ENCODE results near the gene SH3BP4. TPM values are rescaled to one million over a fixed set of nuclear protein-coding genes. Genes with fewer than 3 reads are reported as not detected.

SH3BP4 gene
- total RNA-seq, 1 donor, result 115 TPM

- DNase-seq (ENCODE audit: low read depth), result no peak
- no peak for TF ChIP-seq CTCF (IDR thresholded peaks at IDR 0.05; ENCODE audit: insufficient read depth, low read depth, low read length)
Measured at GRCh38 chr2:235078182-235078581, 126.4 kb downstream of the SH3BP4 start.

GRCh38 chr2:235078914-235079472 lies 127.2 kb downstream of the SH3BP4 start:
- DNase-seq (ENCODE audit: low read depth), result no peak
- no peak overlapping the region for H3K4me3 ChIP-seq (ENCODE audit: low read depth, low read length)
- no peak for TF ChIP-seq CTCF (IDR thresholded peaks at IDR 0.05; ENCODE audit: insufficient read depth, low read depth, low read length)

More at GRCh38 chr2:235078182-235078581, 126.4 kb downstream of the SH3BP4 start:
- H3K4me3 ChIP-seq (ENCODE audit: low read depth, low read length), result no peak overlapping the region

GRCh38 chr2:235080101-235080500 lies 128.3 kb downstream of the SH3BP4 start:
- DNase-seq (ENCODE audit: low read depth), result no peak
- TF ChIP-seq CTCF (IDR thresholded peaks at IDR 0.05; ENCODE audit: insufficient read depth, low read depth, low read length), result no peak

GRCh38 chr2:235082578-235083338 lies 130.9 kb downstream of the SH3BP4 start:
- no peak for TF ChIP-seq CTCF (IDR thresholded peaks at IDR 0.05; ENCODE audit: insufficient read depth, low read depth, low read length)
- no peak overlapping the region for H3K4me3 ChIP-seq (ENCODE audit: low read depth, low read length)
- DNase-seq (ENCODE audit: low read depth), result no peak

More at GRCh38 chr2:235080101-235080500, 128.3 kb downstream of the SH3BP4 start:
- H3K4me3 ChIP-seq (ENCODE audit: low read depth, low read length), result no peak overlapping the region

GRCh38 chr2:235083822-235084221 lies 132.0 kb downstream of the SH3BP4 start:
- TF ChIP-seq CTCF (IDR thresholded peaks at IDR 0.05; ENCODE audit: insufficient read depth, low read depth, low read length), result no peak
- no peak for DNase-seq (ENCODE audit: low read depth)
- no peak overlapping the region for H3K4me3 ChIP-seq (ENCODE audit: low read depth, low read length)

- no peak for DNase-seq (ENCODE audit: low read depth)
- no peak for TF ChIP-seq CTCF (IDR thresholded peaks at IDR 0.05; ENCODE audit: insufficient read depth, low read depth, low read length)
- no peak overlapping the region for H3K4me3 ChIP-seq (ENCODE audit: low read depth, low read length)
Measured at GRCh38 chr2:235084424-235084823, 132.6 kb downstream of the SH3BP4 start.

Measured in fibroblast of villous mesenchyme (primary cell).